GM23338 (cell line): ENCODE results near the gene FARP1. TPM values are rescaled to one million over a fixed set of nuclear protein-coding genes. Genes with fewer than 3 reads are reported as not detected.

Experiments
- ATAC-seq: fragments of 200-7000 bp; cut with Tn5 transposase; 3 replicates; pipeline ENCODE4 v1.9.1; 2020
- DNase-seq: peaks from one replicate; pipeline ENCODE4 v3.0.0-alpha.2; 2015; ENCODE audit warnings: low spot score
- H2AFZ ChIP-seq: fragments of 200-600 bp; sonication (generic); 2 replicates; pipeline ENCODE4 v1.8.0; 2016; ENCODE audit warnings: antibody characterized with exemption, mild to moderate bottlenecking, moderate library complexity
- H3F3A ChIP-seq: fragments of 200-600 bp; sonication (generic); replicated peaks from 2 replicates; pipeline ENCODE4 v1.8.0; 2017; ENCODE audit warnings: antibody characterized with exemption, mixed run types, low read depth
- H3K27ac ChIP-seq: fragments of 200-600 bp; sonication (generic); 2 replicates; pipeline ENCODE4 v1.6.1; 2016; ENCODE audit warnings: low read depth
- H3K27me3 ChIP-seq: fragments of 200-600 bp; sonication (generic); 2 replicates; pipeline ENCODE4 v1.8.0; 2016; ENCODE audit warnings: mild to moderate bottlenecking, mixed run types, moderate library complexity; ENCODE audit not compliant: insufficient read depth
- H3K36me3 ChIP-seq: fragments of 200-600 bp; sonication (generic); 2 replicates; pipeline ENCODE4 v1.8.0; 2016; ENCODE audit warnings: mild to moderate bottlenecking; ENCODE audit not compliant: insufficient read depth
- H3K4me1 ChIP-seq: fragments of 200-600 bp; sonication (generic); 2 replicates; pipeline ENCODE4 v1.8.0; 2016; ENCODE audit warnings: mild to moderate bottlenecking, moderate library complexity; ENCODE audit not compliant: insufficient read depth
- H3K4me2 ChIP-seq: fragments of 200-600 bp; sonication (generic); 2 replicates; pipeline ENCODE4 v1.7.1; 2017; ENCODE audit warnings: mixed run types
- H3K4me3 ChIP-seq: fragments of 200-600 bp; sonication (generic); 2 replicates; pipeline ENCODE4 v1.6.1; 2016; ENCODE audit warnings: mixed run types
- H3K79me2 ChIP-seq: fragments of 200-600 bp; sonication (generic); replicated peaks from 2 replicates; pipeline ENCODE4 v1.8.0; 2017; ENCODE audit warnings: mild to moderate bottlenecking; ENCODE audit not compliant: insufficient read depth
- H3K9me2 ChIP-seq: fragments of 200-600 bp; sonication (generic); 2 replicates; pipeline ENCODE4 v1.8.0; 2017; ENCODE audit not compliant: insufficient read depth
- H4K20me1 ChIP-seq: fragments of 200-600 bp; sonication (generic); replicated peaks from 2 replicates; pipeline ENCODE4 v1.8.0; 2017; ENCODE audit warnings: mild to moderate bottlenecking; ENCODE audit not compliant: insufficient read depth
- H3K27ac Mint-ChIP-seq: 2 replicates; pipeline ENCODE4 v1.8.0; 2020; ENCODE audit warnings: inconsistent platforms, mild to moderate bottlenecking, moderate library complexity, mixed read lengths
- H3K27me3 Mint-ChIP-seq: 3 replicates; pipeline ENCODE4 v1.8.0; 2022; ENCODE audit warnings: low read depth, mild to moderate bottlenecking, moderate library complexity, mixed read lengths, inconsistent platforms; ENCODE audit not compliant: insufficient read depth, poor library complexity
- H3K36me3 Mint-ChIP-seq: 3 replicates; pipeline ENCODE4 v1.8.0; 2021; ENCODE audit warnings: low read depth, mild to moderate bottlenecking, inconsistent platforms, moderate library complexity, mixed read lengths
- H3K4me1 Mint-ChIP-seq: 3 replicates; pipeline ENCODE4 v1.8.0; 2020; ENCODE audit warnings: mild to moderate bottlenecking, inconsistent platforms, mixed read lengths
- H3K4me3 Mint-ChIP-seq: 3 replicates; pipeline ENCODE4 v1.8.0; 2021; ENCODE audit warnings: moderate library complexity, mild to moderate bottlenecking, inconsistent platforms, mixed read lengths
- H3K9me3 Mint-ChIP-seq: 3 replicates; pipeline ENCODE4 v1.8.0; 2020; ENCODE audit warnings: moderate library complexity, mild to moderate bottlenecking, inconsistent platforms, mixed read lengths
- CTCF ChIP-seq, 2 experiments: fragments of 200-600 bp in 1 of 2; sonication (generic) in 1 of 2; conservative IDR thresholded peaks; 2 replicates each; pipeline versions ENCODE4 v1.5.1 to v1.6.1; 2016 to 2017; ENCODE audit warnings: antibody characterized with exemption in 2 of 2, low read depth in 2 of 2, mild to moderate bottlenecking in 2 of 2, moderate library complexity in 1 of 2
- EZH2 ChIP-seq: fragments of 200-600 bp; sonication (generic); IDR thresholded peaks from one replicate; pipeline ENCODE4 v1.8.0; 2017; ENCODE audit warnings: antibody characterized with exemption, mild to moderate bottlenecking, low read depth; ENCODE audit not compliant: unreplicated experiment
- EZH2phosphoT487 ChIP-seq: fragments of 200-600 bp; sonication (generic); IDR thresholded peaks from one replicate; pipeline ENCODE4 v1.8.1; 2018; ENCODE audit warnings: antibody characterized with exemption; ENCODE audit not compliant: unreplicated experiment
- POLR2AphosphoS5 ChIP-seq: IDR thresholded peaks from 2 replicates; pipeline ENCODE4 v1.6.1; 2016; ENCODE audit warnings: antibody characterized with exemption, low read depth
- ZNF114 ChIP-seq: fragments of 250-450 bp; sonication (Bioruptor Pico); IDR thresholded peaks from 2 replicates; pipeline ENCODE4 v1.5.0; 2020; ENCODE audit warnings: mild to moderate bottlenecking, moderate library complexity
- ZNF462 ChIP-seq: fragments of 250-450 bp; sonication (Bioruptor Pico); IDR thresholded peaks from 2 replicates; pipeline ENCODE4 v1.5.0; 2020; ENCODE audit warnings: mild to moderate bottlenecking, moderate library complexity
- polyA plus RNA-seq: library from polyadenylated mRNA; unstranded; fragments of >200 nt; fragmentation: Nextera tagmentation; extraction: Ambion mirVana; gene quantifications from 2 replicates; pipeline ENCODE4 v1.2.1, GENCODE V29; 2016
- total RNA-seq: library from RNA; depleted of rRNA; stranded (reverse); fragments of >200 nt; shearing (Covaris generic); gene quantifications from 2 replicates; pipeline ENCODE4 v1.2.3, GENCODE V29; 2014

Gene FARP1
- total and polyA plus RNA-seq, 2 experiments from 2014 or later = 53.6 to 82.5 TPM

GRCh38 chr13:98333486-98333885 lies 190.6 kb downstream of the FARP1 start:
- H3K36me3 Mint-ChIP-seq = peaks cover 27% of the 10 kb centered on the region
- Histone ChIP-seq H3K79me2 (peaks cover 61% of the 10 kb centered on the region), H3K4me2 (no peak overlapping the region), H4K20me1 (no peaks in the 10 kb centered on the region), H3K4me1 (peaks cover 35% of the 10 kb centered on the region), H3F3A (no peaks in the 10 kb centered on the region), H3K27me3 (no peaks in the 10 kb centered on the region), H3K36me3 (no peaks in the 10 kb centered on the region), H3K4me3 (no peak overlapping the region), H3K9me2 (no peaks in the 10 kb centered on the region), H3K27ac (peak overlapping the region; percentile 35), H2AFZ (no peak overlapping the region)
- peaks cover 12% of the 10 kb centered on the region for H3K9me3 Mint-ChIP-seq
- H3K27me3 Mint-ChIP-seq = peaks cover 4% of the 10 kb centered on the region
- ATAC-seq = peak; percentile 19; the same call in 1 of the 3 replicates
- TF ChIP-seq ZNF462 (CRISPR knock-in tag) (no peak), POLR2AphosphoS5 (no peak), EZH2phosphoT487 (no peak), EZH2 (no peak), ZNF114 (no peak), CTCF (conservative IDR thresholded peaks at IDR 0.05; ENCODE audit: low read depth in 2 of 2) (no peak)
- H3K4me1 Mint-ChIP-seq = peaks cover 54% of the 10 kb centered on the region
- H3K27ac Mint-ChIP-seq = peak overlapping the region; percentile 93
- DNase-seq = no peak
- no peak overlapping the region for H3K4me3 Mint-ChIP-seq
